ENCODE results near the gene TEX36. TPM values are rescaled to one million over a fixed set of nuclear protein-coding genes. Genes with fewer than 3 reads are reported as not detected.
"Not testable (repeated sequence)": the region's sequence is repeated elsewhere in the genome, so short reads cannot be mapped to it uniquely, and the experiment has no call there.

Gene TEX36
- total RNA-seq, result not detected
- long read RNA-seq, result 0 reads

DNA sequence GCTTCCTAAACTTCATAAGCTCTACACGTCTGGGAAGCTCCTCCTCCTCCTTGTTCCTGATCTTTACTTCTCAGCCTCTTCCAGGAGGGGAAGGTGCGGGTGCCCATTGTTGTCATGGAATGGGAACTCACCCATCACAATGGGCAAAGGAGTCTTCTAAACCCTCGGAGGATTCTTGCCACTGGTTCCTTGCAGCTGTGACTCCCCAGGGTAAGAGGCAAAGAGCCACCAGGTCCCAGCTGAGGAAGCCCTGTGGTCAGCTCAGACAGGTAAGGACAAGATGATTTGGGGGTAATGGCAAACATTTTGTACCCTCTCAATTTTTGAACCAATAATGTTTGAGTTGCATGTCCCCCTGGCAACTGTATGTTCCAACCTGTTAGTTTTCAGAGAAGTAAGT is at the start of gene TEX36:
TSS of gene TEX36 (minus strand) at position 101 of the 400 bp plus-strand sequence. CDS start 174 bp downstream, outside the sequence.
- intact Hi-C loops (cut with micrococcal nuclease), result no loop called here
- no peak for DNase-seq
- ATAC-seq, result no peak

- intact Hi-C loops (cut with micrococcal nuclease), result loop anchor here (10.0 kb wide), 1 partner anchor 97 kb away; the partner anchor contains the start of genes BCCIP and UROS
- DNase-seq, result no peak
- ATAC-seq, result no peak
Measured at GRCh38 chr10:125727436-125727835, 44.5 kb upstream of the TEX36 start.

GRCh38 chr10:125726914-125727313 is 44.0 kb upstream of the TEX36 start:
- intact Hi-C loops (cut with micrococcal nuclease), result loop anchor here (10.0 kb wide), 1 partner anchor 98 kb away; the partner anchor contains the start of genes BCCIP and UROS
- DNase-seq (no peak), ATAC-seq (no peak)

GRCh38 chr10:125722811-125723210 is 39.8 kb upstream of the TEX36 start:
- intact Hi-C loops (cut with micrococcal nuclease), result loop anchor here (10.0 kb wide), 1 partner anchor 102 kb away; the partner anchor contains the start of genes BCCIP and UROS
- ATAC-seq (no peak), DNase-seq (no peak)

- intact Hi-C loops (cut with micrococcal nuclease), result loop anchor here (10.0 kb wide), 1 partner anchor 104 kb away; the partner anchor contains the start of genes BCCIP and UROS
- no peak for ATAC-seq
Measured at GRCh38 chr10:125721035-125721434, 38.1 kb upstream of the TEX36 start.

DNA sequence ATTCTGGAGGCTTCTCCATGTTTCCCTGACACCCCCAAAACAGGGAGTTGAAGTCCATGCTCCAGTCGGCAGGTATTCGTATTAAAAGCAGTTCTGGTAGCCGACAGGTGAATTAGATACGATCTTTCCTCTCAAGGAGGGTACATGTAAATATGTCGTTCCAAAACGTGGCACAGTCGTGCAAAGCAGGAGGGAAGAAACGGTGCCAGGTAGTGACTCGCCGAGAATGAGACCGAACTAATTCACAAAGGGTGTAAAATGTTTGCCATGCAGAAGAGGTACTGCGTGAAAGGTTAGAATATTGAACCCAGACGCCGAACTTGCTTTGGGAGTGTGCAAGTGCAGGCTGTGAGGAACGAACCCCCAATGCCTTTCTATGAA is 37.0 kb upstream of the TEX36 start:
- DNase-seq (no peak), ATAC-seq (no peak)
- intact Hi-C loops (cut with micrococcal nuclease), result loop anchor here (10.0 kb wide), 1 partner anchor 105 kb away; the partner anchor contains the start of genes BCCIP and UROS

More at GRCh38 chr10:125721035-125721434, 38.1 kb upstream of the TEX36 start:
- no peak for DNase-seq

GRCh38 chr10:125719173-125720001 is 36.4 kb upstream of the TEX36 start, which contains the start of gene EDRF1:
Gene EDRF1 (plus strand): TSS chr10:125719709. CDS start chr10:125719808, 99 bp downstream.
- ATAC-seq (peak; percentile 100), DNase-seq (peak; percentile 99)
- intact Hi-C loops (cut with micrococcal nuclease), result loop anchor here (10.0 kb wide), 1 partner anchor 105 kb away; the partner anchor contains the start of genes BCCIP and UROS

GRCh38 chr10:125714728-125715127 is 31.8 kb upstream of the TEX36 start:
- intact Hi-C loops (cut with micrococcal nuclease); ATAC-seq; DNase-seq: not testable (repeated sequence)

DNA sequence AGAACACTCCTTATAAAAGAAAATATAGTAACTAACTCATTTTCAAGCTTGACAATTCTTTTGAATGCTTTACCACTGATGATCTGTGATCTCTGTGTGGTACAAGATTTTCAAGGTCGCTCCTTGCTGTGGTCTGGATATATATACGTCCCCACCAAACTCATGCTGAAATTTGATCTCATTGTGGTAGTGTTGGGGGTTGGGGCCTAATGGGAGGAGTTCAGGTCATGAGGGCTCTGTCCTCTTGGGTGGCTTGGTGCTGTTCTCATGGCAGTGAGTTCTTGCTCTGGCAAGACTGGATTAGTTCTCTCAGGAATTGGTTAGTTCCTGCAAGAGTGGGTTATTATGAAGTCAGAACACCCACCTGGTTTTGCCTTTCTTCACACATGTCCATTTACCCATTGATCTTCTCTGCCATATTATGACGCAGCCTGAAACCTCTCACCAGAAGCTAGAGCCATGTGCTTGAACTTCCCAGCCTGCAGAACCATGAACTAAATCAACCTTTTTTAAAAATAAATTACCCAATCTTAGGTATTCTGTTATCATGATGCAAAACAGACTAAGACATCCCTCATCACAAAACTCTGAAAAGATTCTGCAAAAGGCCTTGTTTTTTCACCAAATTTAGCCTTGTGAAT is 28.3 kb upstream of the TEX36 start:
- DNase-seq (no peak), ATAC-seq (no peak)
- intact Hi-C loops (cut with micrococcal nuclease), result no loop called here

DNA sequence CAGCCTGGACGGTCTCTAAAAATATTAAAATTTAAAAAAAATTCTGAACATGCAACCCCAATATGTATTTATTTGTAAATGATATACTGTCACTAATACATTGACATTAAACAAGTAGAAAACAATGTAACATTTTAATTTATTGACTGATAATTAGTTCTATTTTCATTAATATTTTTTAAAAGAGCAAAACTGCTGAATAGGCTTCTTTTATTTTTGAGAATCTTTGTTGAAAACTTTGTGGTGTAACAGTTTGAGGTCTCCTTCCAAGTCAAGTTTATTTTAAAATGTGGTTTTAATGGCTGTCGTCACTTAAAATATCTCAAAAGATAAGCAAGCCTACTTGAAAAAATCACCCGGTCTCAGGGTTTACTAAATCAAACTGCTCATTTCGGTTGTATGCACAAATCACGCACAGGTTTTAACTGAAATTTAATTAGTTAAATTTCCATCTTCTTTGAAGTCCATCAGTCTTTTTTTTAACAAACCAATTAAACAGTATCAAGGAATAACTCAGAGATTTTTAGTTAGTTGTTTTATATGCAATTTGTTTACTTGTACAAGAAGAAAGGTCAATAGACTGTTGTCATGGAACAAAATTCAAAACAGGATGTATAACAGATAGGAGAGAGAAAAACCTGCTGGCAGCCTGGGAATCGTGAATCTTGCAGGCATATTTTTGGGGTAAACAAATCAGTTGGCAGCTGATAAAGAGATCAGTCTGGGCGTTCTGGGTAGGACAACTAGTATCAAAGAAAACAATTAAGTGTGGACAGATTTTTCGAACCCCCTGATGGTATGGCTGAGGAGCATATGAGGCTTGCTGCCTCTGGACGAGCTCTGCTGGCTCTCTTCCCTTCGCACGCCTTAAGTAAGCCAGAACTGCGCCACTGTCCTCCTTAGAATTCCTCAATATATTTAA is 26.9 kb upstream of the TEX36 start:
- ATAC-seq (peak; percentile 46), DNase-seq (no peak)
- intact Hi-C loops (cut with micrococcal nuclease), result no loop called here

DNA sequence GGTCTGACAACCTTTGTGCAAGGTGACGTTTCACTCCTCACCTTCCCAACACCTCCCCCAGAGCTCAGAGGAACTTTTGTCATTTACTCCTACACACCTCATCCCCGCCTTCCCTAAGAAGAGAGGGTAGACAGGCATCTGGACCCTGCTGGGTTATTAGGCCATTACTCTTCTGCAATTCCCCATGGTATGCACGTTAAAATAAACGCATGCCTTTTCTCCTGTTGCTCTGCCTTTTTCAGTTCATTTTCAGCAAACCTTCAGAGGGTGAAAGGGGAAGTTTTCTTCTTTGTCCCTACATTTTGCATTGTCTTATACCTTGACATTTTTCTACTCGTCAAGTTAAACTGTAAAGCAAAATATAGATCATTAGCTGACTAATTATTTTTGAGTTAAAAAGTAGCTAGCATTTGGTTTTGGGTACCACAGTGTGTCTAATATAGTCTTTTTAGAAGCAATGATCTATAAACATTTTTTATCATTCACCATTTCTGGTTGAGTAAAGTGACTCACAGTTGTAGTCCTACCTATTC is 26.1 kb upstream of the TEX36 start:
- DNase-seq (no peak), ATAC-seq (no peak)
- intact Hi-C loops (cut with micrococcal nuclease), result no loop called here

DNA sequence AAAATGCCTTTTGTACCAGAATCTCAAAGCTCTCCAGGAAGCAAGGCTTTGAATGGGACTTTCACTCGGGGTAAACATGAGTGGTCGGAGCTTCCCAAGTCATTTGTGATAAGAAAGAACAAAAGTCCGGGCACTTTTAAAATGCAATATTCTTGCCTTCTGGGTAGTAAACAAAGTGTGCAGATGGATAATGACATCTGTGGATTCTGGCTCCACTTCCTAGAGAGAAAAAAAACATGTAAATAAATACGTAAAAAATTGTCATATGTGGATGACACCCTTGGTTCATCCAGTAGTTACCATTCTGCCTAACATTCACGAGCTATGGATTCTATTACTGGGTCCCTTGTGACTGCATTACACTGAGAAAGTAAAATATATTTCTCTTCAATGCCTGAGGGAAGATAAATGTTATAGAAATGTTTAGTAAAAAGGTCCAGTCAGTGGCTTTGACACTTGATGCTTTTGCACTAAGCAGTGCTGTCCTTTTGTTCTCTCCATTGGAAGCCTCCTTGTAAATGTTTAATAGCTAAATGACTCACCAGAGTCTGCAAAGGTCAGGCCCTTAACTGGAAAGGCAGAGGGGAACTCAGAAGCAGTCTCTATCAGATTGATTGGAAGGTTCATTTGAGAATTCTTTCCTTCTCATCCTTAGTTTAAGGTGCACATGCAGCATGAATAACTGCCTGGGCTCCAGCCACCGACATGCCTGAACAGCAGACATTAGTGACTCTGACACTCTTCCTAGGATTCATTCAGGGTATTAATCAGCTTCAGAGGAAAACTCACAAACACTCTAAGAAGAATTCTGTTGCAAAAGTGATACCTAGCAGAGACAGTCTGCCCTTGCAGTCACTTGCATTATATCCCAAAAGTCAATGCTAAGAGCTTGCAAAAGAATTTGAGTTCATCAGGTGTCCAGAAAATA is 24.8 kb upstream of the TEX36 start:
- intact Hi-C loops (cut with micrococcal nuclease), result no loop called here
- ATAC-seq (no peak), DNase-seq (no peak)

DNA sequence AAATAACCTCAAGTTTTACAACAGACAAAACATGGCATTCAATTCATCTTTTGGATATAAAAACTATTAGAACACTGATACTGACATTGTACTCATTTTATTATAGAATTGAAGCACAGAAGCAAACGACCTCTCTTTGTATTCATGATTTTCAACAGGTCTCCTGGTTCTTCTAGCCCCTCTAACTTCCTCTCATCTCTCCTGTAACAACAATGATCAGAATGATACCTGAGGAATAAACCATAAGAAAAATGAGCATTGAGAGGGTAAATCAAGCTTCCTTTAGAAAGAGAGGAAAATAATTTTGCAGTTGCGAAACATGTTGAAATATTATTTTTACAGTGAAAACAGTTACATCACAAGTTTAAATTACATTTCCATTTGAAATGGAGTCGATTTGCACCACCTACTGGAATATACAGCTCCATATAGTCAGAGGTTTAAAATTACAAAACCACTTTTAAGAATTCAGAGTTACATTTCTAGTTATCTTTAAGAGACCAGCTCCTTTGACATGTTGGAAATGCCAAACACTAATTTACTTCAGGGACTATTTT is 17.5 kb upstream of the TEX36 start:
- ATAC-seq (no peak), DNase-seq (no peak)
- intact Hi-C loops (cut with micrococcal nuclease), result no loop called here

DNA sequence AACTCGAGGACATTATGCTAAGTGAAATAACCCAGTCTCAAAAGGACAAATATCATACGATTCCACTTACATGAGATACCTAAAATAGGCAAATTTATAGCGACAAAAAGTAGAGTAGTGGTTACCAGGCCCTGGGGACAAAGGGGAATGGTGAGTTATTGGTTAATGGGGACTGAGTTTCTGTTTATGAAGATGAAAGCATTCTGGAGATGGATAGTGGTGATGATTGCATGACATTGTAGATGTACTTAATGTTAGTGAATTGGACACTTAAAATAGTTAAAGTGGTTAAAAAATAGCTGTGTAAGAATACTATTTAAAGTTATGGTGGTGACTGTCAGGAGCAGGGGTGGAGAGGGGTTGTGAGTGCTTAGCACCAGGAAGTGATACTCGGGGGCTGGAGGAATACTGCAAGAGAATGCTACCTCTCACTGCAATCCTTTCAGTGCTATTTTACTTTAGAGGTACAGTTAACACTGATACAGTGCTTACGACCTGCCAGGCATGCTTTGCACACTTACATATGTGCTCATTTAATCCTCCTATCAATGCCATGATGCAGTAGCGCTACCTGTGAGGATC is 16.7 kb upstream of the TEX36 start:
- intact Hi-C loops (cut with micrococcal nuclease), result no loop called here
- ATAC-seq (no peak), DNase-seq (no peak)

- intact Hi-C loops (cut with micrococcal nuclease), result no loop called here
- no peak for DNase-seq
Measured at GRCh38 chr10:125698481-125698998, 15.6 kb upstream of the TEX36 start.

DNA sequence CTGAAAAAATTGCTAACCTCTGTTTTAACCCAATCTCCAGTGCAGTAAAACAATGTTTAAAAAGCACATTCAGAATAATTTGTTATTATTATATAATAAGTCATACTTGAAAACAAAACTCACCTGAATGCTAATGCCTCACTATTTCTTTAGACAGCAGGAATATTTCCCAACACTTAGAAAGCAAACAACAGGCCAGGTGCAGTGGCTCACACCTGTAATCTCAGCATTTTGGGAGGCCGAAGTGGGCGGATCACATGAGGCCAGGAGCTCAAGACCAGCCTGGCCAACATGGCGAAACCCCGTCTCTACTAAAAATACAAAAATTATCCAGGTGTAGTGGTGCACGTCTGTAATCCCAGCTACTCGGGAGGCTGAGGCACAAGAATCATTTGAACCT is 13.9 kb upstream of the TEX36 start:
- ATAC-seq; DNase-seq; intact Hi-C loops (cut with micrococcal nuclease): not testable (repeated sequence)

More at GRCh38 chr10:125698481-125698998, 15.6 kb upstream of the TEX36 start:
- no peak for ATAC-seq

DNA sequence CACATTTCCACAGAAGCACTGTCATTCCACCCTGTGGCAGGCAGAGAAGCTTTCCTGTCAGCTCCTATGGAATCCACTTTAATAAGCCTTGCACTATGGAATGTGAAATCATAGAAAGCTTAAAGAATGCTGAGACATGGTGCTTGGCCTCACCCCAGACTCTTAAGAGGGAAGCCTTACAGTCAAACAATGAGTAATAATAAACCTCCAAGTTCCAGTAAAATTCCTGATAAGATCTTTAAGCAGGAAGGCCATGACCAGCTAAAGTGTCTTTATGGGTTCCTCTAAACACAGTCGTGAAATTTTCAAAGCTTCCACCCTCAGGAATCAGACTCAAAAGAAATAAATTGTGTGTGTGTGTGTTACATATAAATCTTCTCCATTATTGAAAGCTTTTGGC is 11.9 kb upstream of the TEX36 start:
- no peak for ATAC-seq
- intact Hi-C loops (cut with micrococcal nuclease), result no loop called here
- no peak for DNase-seq

Measured in left ventricle myocardium superior (tissue), 1 donor.